SK-MEL-5 (cell line): ENCODE measurements around the gene DAZAP1. TPM values are rescaled to one million over a fixed set of nuclear protein-coding genes. Genes with fewer than 3 reads are reported as not detected.

ENCODE experiments used
- DNase-seq: peaks from one replicate; pipeline ENCODE4 v3.0.0-alpha.2; 2016; ENCODE audit warnings: low read depth, low spot score
- in situ Hi-C: cut with HindIII; loops from 2 replicates; pipeline ENCODE4 v1.10.0; 2016; ENCODE audit warnings: low sequenced_read_pairs, high pct_unique_total_duplicates, low pct_unique_long_range_greater_than_20kb
- total RNA-seq: library from RNA; depleted of rRNA; stranded (reverse); fragments of >200 nt; shearing (Covaris generic); gene quantifications from 2 replicates; pipeline ENCODE4 v1.2.3, GENCODE V29; 2014

DAZAP1 gene
- total RNA-seq, 1 experiment from 2014 or later: 71.7 TPM

- in situ Hi-C loops: no loop called here
- DNase-seq: no peak
Measured at GRCh38 chr19:1388637-1389026, 18.8 kb upstream of the DAZAP1 start.

DNA sequence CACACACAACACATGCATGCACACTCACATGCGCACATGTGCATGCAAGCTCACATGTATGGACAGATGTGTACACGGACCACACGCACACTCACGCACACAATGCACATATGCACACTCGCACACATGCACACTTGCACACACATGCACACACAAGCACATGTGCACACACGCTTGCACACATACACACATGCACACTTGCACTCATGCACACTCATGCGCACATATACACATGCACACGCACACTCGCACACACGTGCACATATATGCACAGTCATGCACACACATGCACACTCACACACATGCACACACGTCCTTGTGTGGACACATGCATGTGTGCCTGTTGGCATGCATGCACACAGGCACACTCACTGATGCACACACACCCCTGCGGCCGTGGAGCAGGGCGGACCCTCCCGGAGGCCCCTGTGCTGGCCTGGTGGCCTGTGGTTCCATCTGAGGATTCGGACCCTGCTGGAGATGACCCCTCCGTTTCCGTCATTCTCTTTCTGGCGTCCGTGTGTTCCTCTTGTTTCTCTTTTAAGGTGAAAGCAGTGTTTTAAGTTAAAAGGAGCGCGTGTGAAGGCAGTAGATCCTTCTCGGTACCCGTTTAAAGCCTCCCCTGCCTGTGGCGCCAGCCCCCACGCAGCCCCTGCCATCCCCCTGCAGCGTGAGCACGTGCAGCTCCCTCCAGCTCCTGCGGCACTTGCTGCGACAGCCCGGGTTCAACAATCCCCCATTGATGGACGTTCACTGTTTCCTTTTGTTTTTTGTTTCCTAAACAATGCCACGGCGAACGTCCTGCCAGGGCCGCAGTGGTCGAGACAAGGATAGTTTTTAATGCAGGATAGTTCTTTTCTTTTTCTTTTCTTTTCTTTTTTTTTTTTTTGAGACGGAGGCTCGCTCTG is 18.1 kb upstream of the DAZAP1 start:
- in situ Hi-C loops: no loop called here
- DNase-seq: no peak

GRCh38 chr19:1390890-1391423 is 16.4 kb upstream of the DAZAP1 start:
- in situ Hi-C loops: no loop called here
- DNase-seq: no peak

DNA sequence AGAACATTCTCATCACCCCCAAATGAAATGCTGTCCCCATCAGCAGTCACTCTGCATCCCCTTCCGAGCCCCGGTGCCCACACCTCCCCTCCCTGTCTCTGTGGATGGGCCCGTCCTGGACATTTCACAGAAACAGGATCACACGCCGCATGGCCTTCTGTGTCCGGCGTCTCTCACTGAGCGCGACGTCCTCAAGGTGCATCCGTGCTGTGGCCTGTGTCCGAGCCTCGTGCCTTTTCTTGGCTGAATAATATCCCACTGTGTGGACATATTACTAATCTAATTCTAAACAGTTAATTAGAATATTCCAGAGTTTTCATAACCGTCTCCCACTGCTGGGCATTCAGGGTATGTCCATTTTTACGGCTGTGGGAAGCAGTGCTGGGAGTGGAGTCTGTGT is 15.0 kb upstream of the DAZAP1 start:
- in situ Hi-C loops: no loop called here
- no peak for DNase-seq

DNA sequence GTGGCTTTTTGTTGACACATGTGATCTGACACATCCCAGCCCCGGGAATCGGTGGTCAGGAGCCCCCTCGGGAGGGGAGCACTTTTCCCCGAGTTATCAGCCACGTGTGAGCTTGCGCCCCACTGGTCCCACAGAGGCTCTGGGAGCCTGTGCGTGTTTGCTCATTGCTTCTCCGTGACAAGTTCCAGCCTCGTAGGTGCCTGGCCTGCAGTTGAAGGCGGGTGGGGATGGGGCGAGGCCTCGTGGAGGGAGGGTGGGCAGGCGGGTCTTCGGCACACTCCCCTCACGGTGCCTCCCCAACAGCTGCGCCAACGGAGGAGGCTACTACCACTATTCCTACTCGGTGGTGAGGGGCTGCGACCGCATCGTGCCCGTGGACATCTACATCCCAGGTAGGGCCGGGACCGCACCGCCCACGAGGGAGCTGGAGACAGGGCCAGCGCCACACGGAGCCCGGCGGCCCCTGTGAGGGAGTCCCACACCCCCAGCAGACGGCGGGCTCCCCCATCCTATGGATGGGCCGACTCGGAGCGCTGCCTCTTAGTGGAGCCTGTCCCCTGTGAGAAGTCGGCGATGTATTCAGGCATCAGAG is 14.4 kb upstream of the DAZAP1 start:
- in situ Hi-C loops: no loop called here
- DNase-seq: no peak

DNA sequence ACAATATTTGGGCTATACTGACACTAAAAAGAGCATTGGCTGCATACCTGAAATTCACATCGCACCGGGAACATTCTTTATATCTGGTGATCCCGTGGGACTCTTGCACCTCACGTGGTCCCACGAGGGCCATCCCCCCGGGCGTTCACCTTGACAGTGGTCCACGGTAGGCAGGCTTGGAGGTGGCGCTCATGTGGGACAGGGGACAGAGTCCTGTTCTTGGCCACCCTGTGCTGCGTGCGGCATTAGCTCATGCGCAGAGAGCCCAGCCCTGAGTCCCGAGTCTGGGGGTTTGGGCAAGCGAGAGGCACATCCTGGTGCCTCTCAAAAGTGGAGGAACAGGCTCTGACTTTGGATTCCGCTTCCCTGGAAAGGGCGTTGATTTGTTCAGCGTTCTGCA is 13.5 kb upstream of the DAZAP1 start:
- DNase-seq: no peak
- in situ Hi-C loops: no loop called here

DNA sequence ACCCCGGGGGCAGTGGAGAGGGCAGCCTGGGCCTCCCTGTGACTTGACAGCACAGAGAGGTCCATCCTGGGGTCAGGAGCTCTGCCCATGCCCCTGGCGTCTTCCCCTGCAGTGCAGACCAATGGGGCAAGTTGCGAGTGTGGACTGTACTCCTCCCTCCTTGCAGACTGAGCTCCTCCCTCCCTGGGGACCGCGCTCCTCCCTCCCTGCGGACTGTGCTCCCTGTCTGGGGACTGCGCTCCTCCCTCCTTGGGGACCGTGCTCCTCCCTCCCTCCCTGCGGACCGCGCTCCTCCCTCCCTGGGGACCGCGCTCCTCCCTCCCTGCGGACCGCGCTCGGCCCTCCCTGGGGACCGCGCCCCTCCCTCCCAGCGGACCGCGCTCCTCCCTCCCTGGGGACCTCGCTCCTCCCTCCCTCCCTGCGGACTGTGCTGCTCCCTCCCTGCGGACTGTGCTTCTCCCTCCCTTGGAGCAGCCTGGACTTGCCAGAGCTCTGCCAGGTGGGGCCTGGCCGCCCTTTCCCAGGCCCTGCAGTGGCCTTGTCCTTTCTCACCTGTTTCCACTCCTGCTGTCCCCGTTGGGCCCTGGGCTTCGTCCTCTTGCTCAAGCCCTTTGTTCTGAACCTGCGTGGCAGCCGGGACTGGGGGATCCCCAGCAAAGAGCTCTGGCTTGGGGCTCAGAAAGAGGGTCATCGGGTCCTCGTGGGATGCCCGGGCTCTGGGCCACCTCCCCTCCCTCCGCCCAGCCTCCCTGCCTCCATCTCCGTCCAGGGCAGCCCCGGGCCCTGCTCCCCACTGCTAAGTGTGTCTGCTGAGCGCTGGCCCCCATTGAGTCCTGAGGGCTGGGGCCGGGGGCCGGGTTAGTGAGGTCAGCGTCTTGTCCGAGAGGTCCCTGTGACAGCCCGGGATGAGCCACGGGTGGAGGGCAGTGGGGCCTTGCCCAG is 12.9 kb upstream of the DAZAP1 start:
- in situ Hi-C loops: no loop called here

GRCh38 chr19:1395194-1396018 is 12.0 kb upstream of the DAZAP1 start:
- in situ Hi-C loops: no loop called here
- DNase-seq: no peak

More for the DNA sequence above, 12.9 kb upstream of the DAZAP1 start:
- no peak for DNase-seq

DNA sequence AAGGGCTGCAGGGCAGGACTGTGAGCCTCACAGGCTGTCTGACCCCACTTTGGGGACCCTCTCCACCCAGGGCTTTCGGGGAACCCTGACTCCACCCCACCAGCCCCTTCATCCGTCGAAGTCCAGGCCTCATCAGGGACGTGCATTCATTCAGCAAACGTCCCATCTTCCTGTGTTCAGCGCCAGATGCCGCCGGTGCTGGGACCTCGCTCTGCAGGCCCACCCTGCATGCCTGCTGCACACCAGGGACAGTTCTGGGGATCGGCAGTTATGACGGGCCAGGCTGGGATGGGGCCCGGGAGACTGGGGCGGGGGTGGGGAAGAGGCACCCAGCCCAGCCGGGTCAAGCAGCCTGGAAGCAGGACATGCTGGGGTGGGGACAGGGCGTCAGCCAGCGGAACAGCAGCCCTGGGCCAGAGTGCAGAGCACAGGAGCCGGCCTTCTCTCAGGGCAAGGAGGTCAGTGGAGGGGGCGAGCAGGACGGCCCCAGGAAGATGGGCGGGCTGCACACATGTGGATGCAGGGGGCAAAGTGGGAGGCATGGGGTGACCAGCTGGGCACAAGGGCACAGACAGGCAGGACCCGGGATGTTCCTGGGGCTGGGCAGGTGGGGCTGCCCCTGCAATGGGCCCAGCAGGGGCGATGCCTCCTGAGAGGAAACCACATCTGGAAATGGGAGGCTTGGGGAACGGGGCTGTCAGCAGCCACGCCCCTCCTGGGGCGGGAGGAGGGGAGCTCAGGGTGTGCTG is 11.2 kb upstream of the DAZAP1 start:
- no peak for DNase-seq
- in situ Hi-C loops: no loop called here

GRCh38 chr19:1396768-1397679 is 10.4 kb upstream of the DAZAP1 start:
- no peak for DNase-seq

GRCh38 chr19:1397838-1398237 is 9.5 kb upstream of the DAZAP1 start:
- in situ Hi-C loops: no loop called here
- no peak for DNase-seq

More at GRCh38 chr19:1396768-1397679, 10.4 kb upstream of the DAZAP1 start:
- in situ Hi-C loops: no loop called here

- in situ Hi-C loops: no loop called here
- DNase-seq: no peak
Measured at GRCh38 chr19:1399079-1399478, 8.3 kb upstream of the DAZAP1 start.

DNA sequence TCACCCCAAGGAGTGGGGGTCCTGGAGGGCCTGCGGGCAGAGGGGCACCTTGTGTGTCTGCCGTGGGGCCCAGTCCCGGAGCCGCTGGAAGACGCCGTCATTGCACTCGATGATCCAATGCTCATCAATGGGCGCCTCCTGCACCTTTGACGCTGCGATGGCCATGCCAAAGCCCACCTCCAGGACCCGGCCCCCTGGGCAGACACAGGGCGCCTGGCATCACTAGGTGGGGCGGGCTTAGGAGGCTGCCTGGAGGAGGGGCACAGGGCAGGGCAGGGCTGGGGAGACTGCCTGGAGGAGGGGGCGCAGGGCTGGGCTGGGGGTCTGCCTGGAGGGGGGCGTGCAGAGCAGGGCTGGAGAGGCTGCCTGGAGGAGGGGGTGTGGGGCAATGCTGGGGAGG is 7.6 kb upstream of the DAZAP1 start:
- DNase-seq: no peak
- in situ Hi-C loops: no loop called here

- no peak for DNase-seq
- in situ Hi-C loops: no loop called here
Measured at GRCh38 chr19:1400281-1401137, 6.9 kb upstream of the DAZAP1 start.
